Transverse colon (tissue), 3 donors: ENCODE measurements around the gene RTTN.

Experiments
- EP300 ChIP-seq: sonication (generic); formaldehyde crosslinking; IDR thresholded peaks from one replicate; pipeline ENCODE4 v1.6.1; 2017; ENCODE audit warnings: antibody characterized with exemption, low read depth
- POLR2A ChIP-seq: fragments of 450-650 bp; IDR thresholded peaks from one replicate; pipeline ENCODE4 v1.6.1; 2016; ENCODE audit warnings: antibody characterized with exemption, mild to moderate bottlenecking, moderate library complexity
- TF ChIP-seq, protein P1 (sequence below), 5 experiments: fragments of 200-600 bp in 3 of 5; fragments of 450-650 bp in 2 of 5; sonication (generic) in 3 of 5; IDR thresholded peaks; 1 replicate in 2 of 5; 2 replicates in 3 of 5; pipeline ENCODE4 v1.5.1; 2016 to 2017; ENCODE audit warnings: antibody characterized with exemption in 5 of 5, inconsistent platforms in 3 of 5, mild to moderate bottlenecking in 2 of 5, moderate library complexity in 1 of 5

DNA sequence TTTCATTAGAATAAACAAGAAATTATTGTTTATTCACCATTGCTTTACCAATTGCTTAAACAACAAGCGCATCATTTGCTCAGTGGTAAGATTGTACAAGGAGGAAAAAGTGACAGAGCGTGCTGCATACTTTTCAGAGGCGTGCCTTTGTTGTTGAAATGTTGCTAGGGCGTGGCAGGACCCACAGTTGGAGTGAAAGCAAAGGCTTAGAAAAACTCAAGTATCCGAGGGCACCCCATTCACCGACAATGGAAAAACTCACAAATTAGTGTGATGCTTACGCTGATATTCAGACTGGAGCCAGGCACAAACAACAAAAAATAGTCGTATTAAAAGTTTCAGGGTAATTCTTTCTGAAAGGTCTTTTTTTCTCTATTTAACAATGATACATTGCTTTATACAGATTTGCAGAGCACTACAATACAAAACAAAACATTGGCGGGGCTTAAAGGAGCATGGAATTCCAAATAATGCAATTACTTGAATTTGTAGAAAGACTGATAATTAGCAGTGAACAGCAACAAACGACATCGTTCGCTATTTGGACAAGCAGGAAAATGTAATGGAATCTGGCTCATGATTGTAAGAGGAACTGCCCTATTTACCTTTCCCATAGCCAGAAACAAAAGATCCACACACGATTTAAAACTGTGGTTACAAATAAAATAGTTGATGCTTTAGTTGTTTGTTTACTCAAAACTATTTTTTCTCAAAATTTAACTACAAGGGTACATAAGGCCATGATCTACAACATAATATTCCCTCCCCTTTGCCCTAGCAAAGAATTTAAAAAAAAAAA, 37.8 kb upstream of the RTTN start:
- TF ChIP-seq, protein P1, sequence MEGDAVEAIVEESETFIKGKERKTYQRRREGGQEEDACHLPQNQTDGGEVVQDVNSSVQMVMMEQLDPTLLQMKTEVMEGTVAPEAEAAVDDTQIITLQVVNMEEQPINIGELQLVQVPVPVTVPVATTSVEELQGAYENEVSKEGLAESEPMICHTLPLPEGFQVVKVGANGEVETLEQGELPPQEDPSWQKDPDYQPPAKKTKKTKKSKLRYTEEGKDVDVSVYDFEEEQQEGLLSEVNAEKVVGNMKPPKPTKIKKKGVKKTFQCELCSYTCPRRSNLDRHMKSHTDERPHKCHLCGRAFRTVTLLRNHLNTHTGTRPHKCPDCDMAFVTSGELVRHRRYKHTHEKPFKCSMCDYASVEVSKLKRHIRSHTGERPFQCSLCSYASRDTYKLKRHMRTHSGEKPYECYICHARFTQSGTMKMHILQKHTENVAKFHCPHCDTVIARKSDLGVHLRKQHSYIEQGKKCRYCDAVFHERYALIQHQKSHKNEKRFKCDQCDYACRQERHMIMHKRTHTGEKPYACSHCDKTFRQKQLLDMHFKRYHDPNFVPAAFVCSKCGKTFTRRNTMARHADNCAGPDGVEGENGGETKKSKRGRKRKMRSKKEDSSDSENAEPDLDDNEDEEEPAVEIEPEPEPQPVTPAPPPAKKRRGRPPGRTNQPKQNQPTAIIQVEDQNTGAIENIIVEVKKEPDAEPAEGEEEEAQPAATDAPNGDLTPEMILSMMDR (IDR thresholded peaks at IDR 0.05): no peak
- TF ChIP-seq POLR2A (no peak), EP300 (peak; percentile 81)
